WERI-Rb-1 (cell line): ENCODE results near the gene GRIP2.
A peak's percentile ranks its signal among the peaks of the same experiment; 100 is the strongest.

ENCODE experiments used
- DNase-seq: peaks from one replicate; pipeline ENCODE4 v3.0.0-alpha.2; 2020
- H3K27ac ChIP-seq: fragments of 250-450 bp; sonication (Bioruptor Pico); 2 replicates; pipeline ENCODE4 v1.5.1; 2020; ENCODE audit warnings: mild to moderate bottlenecking, moderate library complexity
- H3K27me3 ChIP-seq: fragments of 250-450 bp; sonication (Bioruptor Pico); 2 replicates; pipeline ENCODE4 v1.5.1; 2021; ENCODE audit warnings: mild to moderate bottlenecking, low read depth, moderate library complexity; ENCODE audit not compliant: insufficient read depth, severe bottlenecking
- H3K36me3 ChIP-seq: fragments of 250-450 bp; sonication (Bioruptor Pico); 2 replicates; pipeline ENCODE4 v1.5.1; 2020; ENCODE audit warnings: mild to moderate bottlenecking, moderate library complexity
- H3K4me3 ChIP-seq: 2 replicates; pipeline ENCODE4 v1.5.1; 2011; ENCODE audit warnings: low read depth, mild to moderate bottlenecking, control low read depth, low read length
- H3K9me3 ChIP-seq: fragments of 250-450 bp; sonication (Bioruptor Pico); 2 replicates; pipeline ENCODE4 v1.5.1; 2021; ENCODE audit warnings: mild to moderate bottlenecking, moderate library complexity; ENCODE audit not compliant: severe bottlenecking
- TF ChIP-seq, protein P1 (sequence below): IDR thresholded peaks from 2 replicates; pipeline ENCODE4 v1.5.1; 2011; ENCODE audit warnings: low read depth, mild to moderate bottlenecking, control low read depth, inconsistent platforms, low read length

Gene GRIP2

DNA sequence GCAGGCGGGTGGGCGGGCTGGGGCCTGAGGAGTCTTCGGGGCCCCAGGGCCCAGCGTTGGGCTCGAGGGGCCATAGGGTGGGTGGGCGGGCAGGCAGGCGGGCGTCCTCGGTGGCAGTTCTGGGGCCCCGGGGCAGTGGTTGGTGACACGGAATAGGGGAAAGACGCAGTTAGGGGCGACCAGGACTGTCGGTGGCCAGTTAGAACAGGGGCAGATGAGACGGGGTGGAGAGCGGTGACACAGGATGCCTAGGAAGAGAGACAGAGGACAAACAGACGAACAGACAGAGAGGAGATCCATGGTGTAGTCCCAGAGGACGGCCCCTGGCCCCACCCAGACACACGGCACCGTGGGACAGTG is 36.5 kb downstream of the GRIP2 start:
- peaks cover 3% of the 10 kb centered on the region for H3K9me3 ChIP-seq
- H3K27ac ChIP-seq: no peak overlapping the region
- no peak for DNase-seq
- H3K4me3 ChIP-seq: no peak overlapping the region
- TF ChIP-seq, protein P1, sequence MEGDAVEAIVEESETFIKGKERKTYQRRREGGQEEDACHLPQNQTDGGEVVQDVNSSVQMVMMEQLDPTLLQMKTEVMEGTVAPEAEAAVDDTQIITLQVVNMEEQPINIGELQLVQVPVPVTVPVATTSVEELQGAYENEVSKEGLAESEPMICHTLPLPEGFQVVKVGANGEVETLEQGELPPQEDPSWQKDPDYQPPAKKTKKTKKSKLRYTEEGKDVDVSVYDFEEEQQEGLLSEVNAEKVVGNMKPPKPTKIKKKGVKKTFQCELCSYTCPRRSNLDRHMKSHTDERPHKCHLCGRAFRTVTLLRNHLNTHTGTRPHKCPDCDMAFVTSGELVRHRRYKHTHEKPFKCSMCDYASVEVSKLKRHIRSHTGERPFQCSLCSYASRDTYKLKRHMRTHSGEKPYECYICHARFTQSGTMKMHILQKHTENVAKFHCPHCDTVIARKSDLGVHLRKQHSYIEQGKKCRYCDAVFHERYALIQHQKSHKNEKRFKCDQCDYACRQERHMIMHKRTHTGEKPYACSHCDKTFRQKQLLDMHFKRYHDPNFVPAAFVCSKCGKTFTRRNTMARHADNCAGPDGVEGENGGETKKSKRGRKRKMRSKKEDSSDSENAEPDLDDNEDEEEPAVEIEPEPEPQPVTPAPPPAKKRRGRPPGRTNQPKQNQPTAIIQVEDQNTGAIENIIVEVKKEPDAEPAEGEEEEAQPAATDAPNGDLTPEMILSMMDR: no peak
- no peaks in the 10 kb centered on the region for H3K27me3 ChIP-seq
- H3K36me3 ChIP-seq: no peaks in the 10 kb centered on the region

DNA sequence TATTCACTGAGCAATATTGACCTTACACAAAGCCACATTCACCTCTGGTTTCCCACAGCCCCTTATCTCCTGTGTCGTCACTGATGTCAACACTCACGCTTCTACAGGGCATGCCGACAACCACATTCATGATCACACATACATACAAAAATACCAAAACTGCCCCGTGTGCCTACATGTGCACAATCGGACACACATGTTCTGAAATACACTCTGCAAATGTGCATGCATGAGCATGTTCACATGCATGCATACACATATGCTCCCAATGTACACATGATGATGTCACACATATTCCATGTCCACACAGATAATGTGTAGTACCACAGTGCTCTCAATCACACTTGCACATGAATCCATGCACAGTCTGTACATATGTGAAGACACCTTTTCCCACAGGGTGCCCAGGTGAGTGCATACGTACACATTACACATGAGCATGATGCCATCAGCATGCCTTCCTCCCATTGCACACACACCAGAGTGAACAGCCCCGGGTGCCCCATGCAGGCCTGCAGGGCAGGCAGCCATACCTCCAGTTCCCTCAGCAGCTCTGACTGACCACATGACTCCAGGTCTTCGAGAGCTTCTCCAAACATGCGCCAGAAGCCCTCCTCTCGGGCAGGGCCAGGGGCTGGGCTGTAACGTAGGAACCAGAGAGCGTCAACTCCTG is 37.0 kb downstream of the GRIP2 start:
- TF ChIP-seq, protein P1: no peak
- Histone ChIP-seq H3K27ac (no peak overlapping the region), H3K9me3 (peaks cover 3% of the 10 kb centered on the region), H3K36me3 (no peaks in the 10 kb centered on the region), H3K27me3 (no peaks in the 10 kb centered on the region), H3K4me3 (no peak overlapping the region)
- no peak for DNase-seq

DNA sequence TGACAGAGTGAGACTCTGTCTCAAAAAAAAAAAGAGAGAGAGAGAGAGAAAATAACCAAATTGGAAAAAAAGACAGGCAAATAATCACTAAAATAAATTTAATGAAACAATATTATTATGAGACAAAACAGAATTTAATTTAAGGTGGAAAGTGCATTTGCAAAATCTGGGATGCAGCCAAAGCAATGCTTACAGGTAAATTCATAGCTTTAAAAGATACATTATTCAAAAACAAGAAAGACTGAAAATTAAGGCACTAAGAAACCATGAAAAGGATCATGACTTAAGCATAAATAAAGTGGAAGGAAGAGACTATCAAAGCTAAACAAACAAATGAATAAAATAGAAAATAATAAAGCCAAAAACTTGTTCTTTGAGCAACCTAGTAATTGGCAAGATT is 37.7 kb downstream of the GRIP2 start:
- no peak overlapping the region for H3K27ac ChIP-seq
- peaks cover 3% of the 10 kb centered on the region for H3K9me3 ChIP-seq
- TF ChIP-seq, protein P1: no peak
- no peaks in the 10 kb centered on the region for H3K36me3 ChIP-seq
- H3K4me3 ChIP-seq: no peak overlapping the region
- DNase-seq: no peak
- no peaks in the 10 kb centered on the region for H3K27me3 ChIP-seq

DNA sequence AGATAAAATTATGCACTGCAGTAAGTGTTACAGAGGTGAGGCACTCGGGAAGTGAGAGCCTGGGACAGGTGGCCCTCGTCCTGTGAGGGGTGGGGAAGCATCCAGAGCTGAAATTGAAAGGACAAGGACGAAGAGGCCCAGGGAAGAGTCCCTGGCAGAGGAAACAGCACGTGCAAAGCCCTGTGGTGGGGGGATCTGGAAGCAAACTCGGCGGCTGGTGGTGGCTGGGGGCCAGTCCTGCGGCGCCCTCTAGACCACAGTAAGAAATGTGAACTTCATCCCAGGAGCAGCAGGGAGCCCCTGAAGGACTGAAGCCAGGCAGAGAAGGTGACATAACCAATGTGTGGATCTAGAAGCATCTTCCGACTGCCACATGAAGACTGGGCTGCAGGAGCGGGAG is 42.8 kb downstream of the GRIP2 start:
- no peaks in the 10 kb centered on the region for H3K27me3 ChIP-seq
- no peaks in the 10 kb centered on the region for H3K9me3 ChIP-seq
- no peak overlapping the region for H3K27ac ChIP-seq
- no peaks in the 10 kb centered on the region for H3K36me3 ChIP-seq
- H3K4me3 ChIP-seq: no peak overlapping the region
- TF ChIP-seq, protein P1: peak; percentile 44
- peak; percentile 30 for DNase-seq

DNA sequence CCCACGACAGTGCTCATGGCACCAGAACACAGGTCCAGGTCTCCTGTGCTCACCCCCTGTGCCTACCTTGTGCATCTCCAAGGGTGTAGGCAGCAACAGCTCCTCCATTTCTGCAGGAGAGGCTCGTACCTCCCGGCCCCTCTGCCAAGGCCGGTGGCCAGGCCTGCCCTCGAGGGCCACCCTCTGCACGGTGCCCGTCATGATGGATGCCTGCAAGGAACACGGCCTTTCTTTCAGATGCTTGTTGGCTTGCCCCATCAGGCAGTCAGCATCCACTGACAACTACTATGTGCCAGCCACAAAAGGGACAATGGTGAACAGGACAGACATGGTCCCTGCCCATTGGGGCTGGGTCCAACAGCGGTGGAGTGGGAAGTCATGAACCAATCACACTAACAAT is 43.8 kb downstream of the GRIP2 start:
- Histone ChIP-seq H3K4me3 (no peak overlapping the region), H3K9me3 (no peaks in the 10 kb centered on the region), H3K27me3 (no peaks in the 10 kb centered on the region), H3K27ac (no peak overlapping the region), H3K36me3 (no peaks in the 10 kb centered on the region)
- TF ChIP-seq, protein P1: no peak
- DNase-seq: no peak

DNA sequence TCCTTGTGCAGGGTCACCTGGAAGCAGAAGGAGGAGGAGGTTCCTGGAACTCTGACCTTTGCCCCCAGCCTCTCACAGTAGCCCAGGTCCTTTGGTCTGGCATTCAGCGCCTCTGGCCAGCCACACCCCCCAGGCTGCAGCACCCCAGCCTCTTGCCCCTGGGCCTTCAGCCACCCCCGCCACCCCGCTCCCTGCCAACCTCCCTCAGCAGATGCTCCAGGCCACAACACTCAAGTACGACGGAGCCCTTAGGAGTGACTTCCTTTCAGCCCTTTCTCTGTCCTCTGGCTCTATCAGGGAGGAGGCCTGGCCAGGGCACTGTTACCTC is 45.2 kb downstream of the GRIP2 start:
- Histone ChIP-seq H3K27me3 (no peaks in the 10 kb centered on the region), H3K27ac (no peak overlapping the region), H3K36me3 (no peaks in the 10 kb centered on the region), H3K9me3 (no peaks in the 10 kb centered on the region), H3K4me3 (no peak overlapping the region)
- TF ChIP-seq, protein P1: no peak
- DNase-seq: no peak
